GM21529 (cell line): ENCODE results near the gene ARL10.

Experiments used
- ATAC-seq: cut with Tn5 transposase; IDR thresholded peaks from one replicate; pipeline ENCODE4 v1.9.1; 2021; ENCODE audit not compliant: unreplicated experiment

ARL10 gene

GRCh38 chr5:176410486-176411180, 45.3 kb downstream of the ARL10 start:
- no peak for ATAC-seq

- ATAC-seq: no peak
These were observed 47.4 kb downstream of the ARL10 start for GRCh38 chr5:176412517-176413254.

- no peak for ATAC-seq
These were observed 47.9 kb downstream of the ARL10 start for GRCh38 chr5:176413255-176413565.

GRCh38 chr5:176413709-176414191, 48.5 kb downstream of the ARL10 start:
- ATAC-seq: no peak

- no peak for ATAC-seq
These were observed 49.4 kb downstream of the ARL10 start for GRCh38 chr5:176414704-176415103.

GRCh38 chr5:176415240-176415951, 50.1 kb downstream of the ARL10 start:
- ATAC-seq: no peak

- ATAC-seq: peak; percentile 92
These were observed 51.0 kb downstream of the ARL10 start, which contains the start of gene CLTB for GRCh38 chr5:176415952-176416924. Gene CLTB (minus strand): TSS chr5:176416539. CDS start chr5:176416363, 176 bp downstream.

GRCh38 chr5:176416965-176417364, 51.7 kb downstream of the ARL10 start:
- no peak for ATAC-seq

GRCh38 chr5:176418251-176418650, 53.0 kb downstream of the ARL10 start:
- ATAC-seq: no peak

GRCh38 chr5:176420086-176420485, 54.8 kb downstream of the ARL10 start:
- no peak for ATAC-seq

GRCh38 chr5:176420972-176421544, 55.8 kb downstream of the ARL10 start:
- no peak for ATAC-seq

- no peak for ATAC-seq
These were observed 58.9 kb downstream of the ARL10 start for GRCh38 chr5:176424181-176424580.

GRCh38 chr5:176425138-176425537, 59.9 kb downstream of the ARL10 start:
- no peak for ATAC-seq

GRCh38 chr5:176425791-176426190, 60.5 kb downstream of the ARL10 start:
- no peak for ATAC-seq

- ATAC-seq: no peak
These were observed 61.6 kb downstream of the ARL10 start for GRCh38 chr5:176426876-176427275.

- no peak for ATAC-seq
These were observed 62.7 kb downstream of the ARL10 start for GRCh38 chr5:176427971-176428370.

GRCh38 chr5:176429972-176430371, 64.7 kb downstream of the ARL10 start:
- no peak for ATAC-seq
